Kidney glomerular epithelial cell (primary cell): ENCODE data around the gene ACOX3.
"Not testable (repeated sequence)": the region's sequence is repeated elsewhere in the genome, so short reads cannot be mapped to it uniquely, and the experiment has no call there.

Experiments used
- DNase-seq: peaks from one replicate; lab custom pipeline; 2025; lab: John Stamatoyannopoulos, UW

Gene ACOX3

DNA sequence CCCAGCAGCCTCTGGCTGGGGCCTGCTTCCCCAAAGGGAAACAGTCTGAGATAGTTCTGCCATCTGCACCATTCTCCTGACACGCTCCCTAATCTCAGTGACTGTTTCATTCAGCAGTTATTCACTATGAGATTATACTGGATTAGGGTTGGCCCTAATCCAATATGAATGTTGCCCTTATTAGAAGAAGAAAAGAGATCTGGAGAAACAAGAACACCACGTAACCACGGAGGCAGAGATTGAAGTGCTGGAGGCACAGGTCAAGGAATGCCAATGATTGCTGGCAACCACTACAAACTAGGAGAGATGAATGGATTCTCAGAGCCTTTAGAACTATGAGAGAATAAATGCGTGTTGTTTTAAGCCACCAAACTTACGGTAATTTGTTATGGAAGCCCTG, 7.4 kb downstream of the ACOX3 start:
- DNase-seq, result no peak

DNA sequence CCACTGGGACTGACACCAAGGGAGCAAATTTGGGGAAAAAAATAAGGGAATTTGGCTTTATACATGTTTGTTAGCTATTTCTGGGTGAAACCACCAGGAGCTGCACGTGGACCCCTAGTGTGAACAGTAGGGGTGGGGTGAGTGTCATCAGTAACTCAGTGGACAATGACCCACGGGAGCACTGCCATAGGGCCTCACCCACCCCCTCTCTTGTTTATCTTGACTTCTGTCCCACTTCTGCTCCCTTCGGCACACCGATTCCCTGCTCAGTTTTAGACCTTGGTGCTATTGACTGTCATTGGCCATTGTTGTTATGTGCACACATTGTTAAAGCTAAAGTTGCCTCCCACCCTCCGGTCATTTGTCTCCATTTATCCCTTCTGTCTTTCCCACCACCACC, 9.0 kb downstream of the ACOX3 start:
- no peak for DNase-seq

DNA sequence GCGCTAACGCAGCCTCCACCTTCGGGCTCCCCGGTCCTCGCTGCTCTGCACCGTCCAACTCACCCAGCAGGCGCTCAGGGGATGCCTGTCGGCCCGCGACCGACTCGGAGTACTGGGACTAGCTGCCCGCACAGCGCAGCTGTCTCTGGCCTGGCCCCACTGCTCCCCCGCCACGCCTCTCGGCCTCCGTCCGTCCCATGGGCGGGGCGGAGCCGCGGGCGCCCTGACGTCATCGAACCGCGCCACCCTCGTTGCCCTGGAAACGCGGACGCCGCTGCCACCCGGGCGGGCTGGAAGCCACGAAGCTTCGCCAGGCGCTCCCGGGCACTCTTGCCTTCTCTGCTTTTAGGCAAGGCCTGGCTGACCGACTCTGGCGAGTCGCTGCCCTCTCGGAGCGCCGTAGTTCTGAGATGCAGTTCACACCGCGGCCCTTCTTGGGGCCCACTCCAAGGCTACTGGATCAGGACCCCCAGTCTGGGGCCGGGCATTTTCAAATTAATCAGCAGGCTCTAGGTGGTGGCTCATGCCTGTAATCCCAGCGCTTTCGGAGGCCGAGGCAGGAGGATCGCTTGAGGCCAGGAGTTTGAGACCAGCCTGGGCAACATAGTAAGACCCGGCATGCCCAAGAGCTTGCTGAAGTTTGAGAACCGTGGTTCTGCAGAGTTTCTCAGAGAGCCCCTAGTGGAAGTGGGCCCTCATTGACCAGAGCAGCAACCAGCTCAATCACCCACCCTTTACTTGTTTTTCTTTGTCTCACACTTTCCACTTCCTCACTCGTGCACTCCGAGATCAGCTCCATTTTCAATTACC, 12.0 kb downstream of the ACOX3 start:
- peak; percentile 53 for DNase-seq

DNA sequence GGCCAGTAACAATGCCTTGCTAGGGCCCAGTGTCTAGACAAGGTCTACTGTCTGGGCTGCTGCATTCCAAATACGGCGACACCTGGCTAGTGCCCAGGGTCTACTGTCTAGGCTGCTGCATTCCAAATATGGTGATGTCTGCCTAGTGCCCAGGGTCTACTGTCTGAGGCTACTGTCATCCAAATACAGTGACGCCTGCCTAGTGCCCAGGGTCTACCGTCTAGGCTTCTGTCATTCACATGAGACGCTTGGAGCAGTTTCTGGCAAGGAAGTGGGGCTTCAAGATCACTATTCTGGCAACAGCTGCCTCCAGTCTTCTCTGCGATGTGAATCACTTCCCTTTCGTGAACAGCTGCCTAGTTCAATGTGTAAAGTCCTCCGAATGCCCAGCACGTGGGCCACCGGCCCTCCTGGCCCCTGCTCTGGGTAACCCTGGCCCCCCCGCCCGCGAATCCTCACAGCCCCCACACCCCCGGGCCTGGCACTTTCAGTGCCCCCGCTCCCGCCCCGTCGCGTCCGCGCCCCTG, 12.7 kb downstream of the ACOX3 start:
- DNase-seq, result no peak

DNA sequence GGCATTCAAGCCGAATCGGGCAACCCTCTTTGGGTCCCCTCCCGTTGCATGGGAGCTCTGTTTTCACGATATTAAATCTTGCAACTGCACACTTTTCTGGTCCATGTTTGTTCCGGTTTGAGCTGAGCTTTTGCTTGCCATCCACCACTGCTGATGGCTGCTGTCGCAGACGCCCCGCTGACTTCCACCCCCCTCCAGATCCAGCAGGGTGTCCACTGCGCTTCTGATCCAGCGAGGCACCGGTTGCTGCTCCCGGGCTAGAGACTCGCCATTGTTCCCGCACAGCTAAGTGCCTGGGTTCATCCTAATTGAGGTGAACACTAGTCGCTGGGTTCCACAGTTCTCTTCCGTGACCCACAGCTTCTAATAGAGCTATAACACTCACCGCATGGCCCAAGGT, 13.3 kb downstream of the ACOX3 start:
- DNase-seq, result no peak

DNA sequence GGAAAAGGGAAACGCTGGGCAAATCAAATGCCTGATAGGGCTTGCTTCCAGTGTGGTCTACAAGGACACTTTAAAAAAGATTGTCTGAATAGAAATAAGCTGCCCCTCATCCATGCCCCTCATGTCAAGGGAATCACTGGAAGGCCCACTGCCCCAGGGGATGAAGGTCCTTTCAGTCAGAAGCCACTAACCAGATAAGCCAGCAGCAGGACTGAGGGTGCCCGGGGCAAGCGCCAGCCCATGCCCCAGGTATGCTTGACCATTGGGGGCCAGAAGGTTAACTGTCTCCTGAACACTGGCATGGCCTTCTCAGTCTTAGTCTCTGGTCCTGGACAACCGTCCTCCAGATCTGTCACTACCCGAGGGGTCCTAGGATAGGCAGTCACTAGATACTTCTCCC, 17.7 kb downstream of the ACOX3 start:
- no peak for DNase-seq

DNA sequence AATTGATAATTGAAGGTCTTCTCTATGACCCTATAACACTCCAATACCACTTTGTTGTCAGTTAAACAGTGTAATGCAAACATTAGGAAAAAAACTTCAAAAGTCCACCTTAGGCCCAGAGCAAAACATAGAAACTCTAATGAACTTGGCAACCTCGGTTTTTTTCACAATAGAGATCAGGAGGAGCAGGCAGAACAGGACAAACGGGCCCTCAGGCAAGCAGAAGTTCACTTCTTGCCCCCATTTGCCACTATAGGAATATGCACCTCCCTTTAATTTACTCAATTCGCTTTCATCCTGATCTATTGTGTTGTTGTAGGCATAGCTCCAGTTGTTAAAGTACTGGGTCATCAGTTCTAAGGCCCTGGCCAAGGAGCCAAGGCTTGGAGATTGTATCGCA, 18.2 kb downstream of the ACOX3 start:
- DNase-seq, result no peak

DNA sequence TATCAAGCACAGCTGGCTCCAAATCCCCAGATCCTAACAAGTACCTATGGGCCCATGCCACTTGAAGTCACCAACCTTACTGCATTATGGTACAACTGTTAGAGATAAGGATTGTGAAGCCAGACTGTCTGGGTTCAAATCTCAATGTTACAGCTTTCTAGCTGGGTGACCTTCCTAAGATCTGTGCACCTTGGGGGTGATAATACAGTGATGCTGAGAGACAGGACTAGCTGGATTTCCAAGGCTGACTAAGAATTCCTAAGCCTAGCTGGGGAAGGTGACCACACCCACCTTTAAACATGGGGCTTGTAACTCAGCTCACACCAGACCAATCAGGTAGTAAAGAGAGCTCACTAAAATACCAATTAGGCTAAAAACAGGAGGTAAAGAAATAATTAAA, 20.4 kb downstream of the ACOX3 start:
- not testable (repeated sequence) for DNase-seq

DNA sequence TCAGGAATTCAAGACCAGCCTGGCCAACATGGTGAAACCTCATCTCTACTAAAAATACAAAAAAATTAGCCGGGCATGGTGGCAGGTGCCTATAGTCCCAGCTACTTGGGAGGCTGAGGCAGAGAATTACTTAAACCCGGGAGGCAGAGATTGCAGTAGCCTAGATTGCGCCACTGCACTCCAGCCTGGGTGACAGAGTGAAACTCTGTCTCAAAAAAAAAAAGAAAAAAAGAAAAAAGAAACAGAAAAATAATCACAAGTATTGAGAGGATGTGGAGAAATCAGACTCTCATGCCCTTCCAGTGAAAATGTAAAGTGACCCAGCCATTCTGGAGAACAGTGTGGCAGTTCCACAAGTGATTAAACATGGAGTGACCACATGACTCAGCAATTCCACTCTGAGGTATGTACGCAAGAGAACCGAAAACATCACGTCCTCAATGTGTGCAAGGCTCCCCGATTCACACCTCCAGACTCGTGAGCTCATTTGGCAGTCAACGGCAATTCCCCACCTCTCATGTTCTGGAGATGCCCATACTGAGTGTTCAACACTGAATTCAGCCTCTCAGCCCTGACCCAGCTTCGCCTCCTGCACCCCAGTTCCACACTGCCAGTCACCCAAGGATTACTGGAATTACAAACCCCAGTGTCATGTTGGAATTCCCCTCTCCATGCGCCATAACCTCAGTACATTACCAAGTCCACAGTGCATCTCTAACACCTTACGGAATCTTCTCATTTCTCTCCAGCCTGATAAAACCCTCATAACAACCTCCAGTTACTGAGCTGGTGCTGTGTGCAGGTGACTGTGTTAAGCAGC, 21.1 kb downstream of the ACOX3 start:
- peak; percentile 31 for DNase-seq

DNA sequence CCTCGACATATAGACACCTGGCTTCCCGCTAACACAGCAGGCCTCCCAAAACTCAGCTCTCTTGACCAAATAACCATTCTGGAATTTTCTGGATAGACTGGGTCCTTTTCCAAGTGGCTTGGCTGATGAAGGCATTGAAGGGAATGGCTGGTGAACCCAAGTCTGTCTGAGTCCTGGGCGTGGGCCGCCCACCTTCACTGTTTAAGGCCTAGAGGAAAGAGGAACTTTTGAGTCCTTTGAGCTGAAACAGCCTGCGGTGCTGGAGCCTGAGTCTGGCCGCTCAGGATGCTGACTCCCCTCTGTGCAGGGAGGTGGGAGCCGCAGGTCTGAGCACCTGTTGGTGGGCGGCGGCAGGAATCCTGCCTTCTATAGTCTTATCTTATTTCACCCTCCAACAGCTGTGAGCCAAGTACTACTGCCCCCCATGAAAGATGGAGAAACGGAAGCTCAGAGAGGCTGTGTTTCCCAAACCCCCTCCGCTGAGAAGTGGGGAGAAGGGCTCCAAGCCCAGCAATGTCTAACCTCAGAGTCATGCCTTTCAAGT, 23.4 kb downstream of the ACOX3 start:
- DNase-seq, result no peak

DNA sequence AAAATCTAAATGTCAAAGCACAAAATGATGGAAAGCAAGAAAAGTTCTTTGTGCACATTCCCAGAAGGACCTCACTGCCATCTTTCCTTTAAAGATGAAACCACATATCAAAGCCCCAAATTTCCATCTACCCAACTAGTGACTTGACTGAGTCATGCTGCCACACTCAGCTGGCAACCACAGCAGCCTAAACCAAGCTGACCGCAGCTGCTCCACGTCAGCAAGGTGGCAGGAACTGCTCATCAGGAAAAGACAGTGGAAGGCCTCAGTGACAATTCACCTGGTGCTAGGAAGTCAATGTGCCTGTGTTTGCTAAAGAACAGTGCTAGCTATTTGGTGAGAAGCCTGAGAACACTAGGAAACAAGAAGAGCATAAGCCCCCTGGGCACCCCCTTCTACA, 26.1 kb downstream of the ACOX3 start:
- DNase-seq, result no peak

DNA sequence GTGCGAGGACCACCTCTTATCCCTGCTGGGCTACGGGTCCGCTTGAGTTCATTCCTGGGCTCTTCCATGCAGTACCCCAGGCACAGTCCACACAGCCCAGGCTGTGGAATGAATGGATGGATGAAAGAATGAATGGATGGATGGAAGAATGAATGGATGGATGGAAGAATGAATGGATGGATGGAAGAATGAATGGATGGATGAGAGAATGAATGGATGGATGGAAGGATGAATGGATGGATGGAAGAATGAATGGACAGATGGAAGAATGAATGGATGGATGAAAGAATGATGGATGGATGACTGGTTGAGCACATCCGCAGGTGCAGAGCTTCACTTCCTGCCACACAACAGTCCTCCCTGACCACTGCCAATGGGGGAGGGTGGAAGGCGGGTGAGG, 28.2 kb downstream of the ACOX3 start:
- DNase-seq, result no peak

DNA sequence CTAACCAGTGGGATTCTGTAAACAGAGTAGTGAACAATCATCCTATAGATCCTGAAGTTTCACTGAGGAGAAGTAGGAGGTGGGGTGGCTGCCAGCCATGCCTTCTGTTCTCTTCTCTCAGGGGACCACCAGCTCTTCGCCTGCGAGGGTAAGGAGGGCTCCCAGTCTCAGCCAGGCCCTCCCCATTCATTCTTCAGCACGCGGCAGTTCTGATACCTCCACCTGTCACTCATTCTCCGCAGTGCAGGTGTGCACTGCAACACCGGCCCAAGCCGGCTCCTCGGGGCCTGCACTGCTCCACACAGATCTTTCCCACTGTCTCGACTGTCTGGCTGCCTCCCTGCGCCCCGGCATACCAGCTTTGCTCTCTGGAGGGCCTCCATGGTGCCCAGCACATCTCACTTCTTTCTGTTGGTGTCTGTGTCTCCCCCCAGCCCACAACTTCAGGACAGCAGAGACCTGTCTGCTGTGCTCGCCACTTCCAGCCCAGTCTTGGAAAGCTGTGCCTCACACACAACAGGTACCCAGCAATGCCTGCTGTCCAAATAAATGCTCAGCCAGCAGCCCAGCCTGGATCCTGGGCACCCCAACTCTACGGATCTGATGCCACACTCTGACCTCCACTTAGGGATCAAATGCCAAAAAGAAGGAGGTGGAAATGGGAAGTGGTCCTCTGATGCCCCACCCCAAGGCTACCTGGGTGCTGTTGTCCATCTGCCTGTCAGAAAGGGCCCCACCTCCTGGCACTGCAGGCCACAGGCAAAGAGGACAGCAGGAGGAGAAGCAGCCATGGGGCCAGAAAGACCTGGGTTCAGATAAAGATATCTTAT, 29.0 kb downstream of the ACOX3 start:
- DNase-seq, result no peak

DNA sequence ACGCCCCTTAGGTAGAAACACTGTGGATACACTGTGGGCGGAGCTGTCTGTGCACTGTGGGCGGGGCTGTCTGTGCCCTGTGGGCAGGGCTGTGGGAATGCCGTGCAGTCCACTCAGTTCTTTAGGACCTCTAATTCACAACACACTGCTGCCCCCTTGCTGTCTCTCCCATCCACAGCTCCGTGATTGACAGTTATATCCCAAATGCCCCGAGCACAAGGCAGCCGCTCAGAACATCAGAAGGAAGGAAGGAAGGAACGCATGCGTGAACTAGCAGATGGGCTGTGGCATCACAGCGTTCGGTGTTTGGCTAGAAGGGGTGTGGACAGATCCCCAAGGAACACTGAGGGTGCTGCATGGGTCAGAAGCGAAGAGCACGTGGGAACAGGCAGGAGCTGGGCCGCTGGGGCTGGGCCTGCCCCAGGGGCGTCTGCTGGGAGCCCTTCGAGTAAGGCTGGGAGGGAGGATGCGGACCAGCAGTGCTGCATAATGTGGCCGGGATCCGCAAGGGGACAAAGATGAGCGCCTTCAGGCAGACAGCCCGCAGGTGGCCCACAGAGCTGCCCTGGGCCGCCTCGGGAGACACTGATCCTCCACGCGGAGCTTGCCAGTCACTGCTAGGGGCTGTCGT, 29.8 kb downstream of the ACOX3 start:
- DNase-seq, result peak; percentile 13

DNA sequence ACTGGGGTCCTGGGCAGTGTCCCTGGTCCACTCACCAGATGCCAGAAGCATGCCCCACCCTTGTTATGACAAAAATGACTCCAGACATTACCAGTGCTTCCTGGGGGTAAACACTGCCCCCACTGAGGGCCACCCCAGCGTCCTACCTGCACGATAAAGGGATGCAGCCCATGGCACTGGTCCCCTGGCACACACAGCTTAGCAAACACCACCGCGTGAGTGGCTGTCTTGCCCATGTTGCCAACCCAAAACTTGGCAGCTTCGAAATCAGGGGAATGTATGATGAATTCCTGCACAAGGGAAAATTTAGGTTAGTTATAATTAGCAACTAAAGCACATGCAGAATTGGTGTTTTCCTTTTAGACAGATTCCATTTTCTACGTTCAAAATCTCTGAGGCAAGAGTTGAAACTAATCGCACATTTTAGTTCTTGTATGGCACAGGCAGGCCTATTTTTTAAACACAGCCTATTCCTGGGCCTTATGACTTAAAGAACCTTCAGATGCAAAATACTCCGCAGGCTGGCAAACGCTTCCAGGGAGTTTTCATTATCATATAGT, 30.4 kb downstream of the ACOX3 start:
- DNase-seq, result no peak

DNA sequence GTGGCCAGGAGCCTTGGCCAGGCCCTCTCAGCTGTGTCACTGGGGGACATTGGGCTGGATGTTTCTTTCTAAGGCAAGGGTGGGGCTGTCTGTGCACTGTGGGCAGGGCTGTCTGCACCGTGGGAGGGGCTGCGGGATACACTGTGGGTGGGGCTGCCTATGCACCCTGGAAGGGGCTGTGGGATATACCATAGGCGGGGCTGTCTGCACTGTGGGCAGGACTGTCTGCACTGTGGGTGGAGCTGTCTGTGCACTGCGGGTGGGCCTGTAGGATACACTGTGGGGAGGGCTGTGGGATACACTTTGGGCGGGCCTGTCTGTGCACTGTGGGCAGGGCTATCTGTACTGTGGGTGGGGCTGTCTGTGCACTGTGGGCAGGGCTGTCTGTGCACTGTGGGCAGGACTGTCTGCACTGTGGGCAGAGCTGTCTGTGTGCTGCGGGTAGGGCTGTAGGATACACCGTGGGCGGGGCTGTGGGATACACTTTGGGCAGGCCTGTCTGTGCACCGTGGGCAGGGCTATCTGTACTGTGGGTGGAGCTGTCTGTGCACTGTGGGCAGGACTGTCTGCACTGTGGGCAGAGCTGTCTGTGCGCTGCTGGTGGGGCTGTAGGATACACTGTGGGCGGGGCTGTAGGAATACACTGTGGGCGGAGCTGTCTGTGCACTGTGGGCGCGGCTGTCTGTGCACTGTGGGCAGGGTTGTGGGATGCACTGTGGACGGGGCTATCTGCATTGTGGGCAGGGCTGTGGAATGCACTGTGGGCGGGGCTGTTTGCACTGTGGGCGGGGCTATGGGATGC, 31.1 kb downstream of the ACOX3 start:
- DNase-seq, result no peak

DNA sequence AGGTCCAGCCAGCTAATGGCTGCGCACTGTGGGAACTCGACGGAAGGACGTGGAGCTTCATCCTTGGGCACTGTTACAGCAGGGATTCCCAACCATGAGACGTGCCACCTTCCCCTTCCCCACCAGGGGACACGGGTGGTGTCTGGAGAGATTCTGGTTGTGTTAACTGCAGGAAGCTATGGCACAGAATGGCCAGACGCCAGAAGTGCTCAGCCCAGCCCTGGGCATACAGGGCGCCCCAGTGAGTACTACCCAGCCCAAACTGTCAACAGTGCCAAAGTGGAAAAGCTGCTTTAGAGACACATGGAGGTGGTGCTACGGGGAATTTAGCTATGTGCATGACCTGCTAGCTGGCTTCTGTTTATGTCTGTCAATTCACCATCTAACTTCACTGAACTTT, 32.8 kb downstream of the ACOX3 start:
- DNase-seq, result no peak

DNA sequence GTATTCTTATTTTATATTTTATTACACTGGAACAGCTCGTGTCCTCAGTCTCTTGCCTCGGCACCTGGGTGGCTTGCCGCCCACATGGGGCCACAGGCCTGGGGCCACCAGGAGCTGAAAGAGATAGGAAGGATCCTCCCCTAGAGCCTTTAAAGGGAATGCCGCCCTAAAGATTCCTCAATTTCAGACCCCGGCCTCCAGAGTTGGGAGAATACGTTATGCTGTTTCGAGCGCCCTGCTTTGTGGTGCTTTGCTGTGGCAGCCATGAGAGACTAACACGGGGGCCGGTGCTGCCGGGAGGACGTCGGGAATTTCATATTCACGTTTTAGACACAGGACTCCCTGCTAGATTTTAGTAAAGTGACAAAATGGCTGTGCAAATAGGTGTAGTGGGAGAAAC, 33.2 kb downstream of the ACOX3 start:
- no peak for DNase-seq

DNA sequence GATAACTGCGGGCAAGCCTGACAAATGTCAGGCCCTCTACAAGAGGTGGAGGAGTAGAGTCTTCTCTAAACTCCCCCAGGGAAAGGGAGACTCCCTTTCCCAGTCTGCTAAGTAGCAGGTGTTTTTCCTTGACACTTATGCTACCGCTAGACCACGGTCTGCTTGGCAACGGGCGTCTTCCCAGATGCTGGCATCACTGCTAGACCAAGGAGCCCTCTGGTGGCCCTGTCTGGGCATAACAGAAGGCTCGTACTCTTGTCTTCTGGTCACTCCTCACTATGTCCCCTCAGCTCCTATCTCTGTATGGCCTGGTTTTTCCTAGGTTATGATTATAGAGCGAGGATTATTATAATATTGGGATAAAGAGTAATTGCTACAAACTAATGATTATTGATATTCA, 33.6 kb downstream of the ACOX3 start:
- not testable (repeated sequence) for DNase-seq

DNA sequence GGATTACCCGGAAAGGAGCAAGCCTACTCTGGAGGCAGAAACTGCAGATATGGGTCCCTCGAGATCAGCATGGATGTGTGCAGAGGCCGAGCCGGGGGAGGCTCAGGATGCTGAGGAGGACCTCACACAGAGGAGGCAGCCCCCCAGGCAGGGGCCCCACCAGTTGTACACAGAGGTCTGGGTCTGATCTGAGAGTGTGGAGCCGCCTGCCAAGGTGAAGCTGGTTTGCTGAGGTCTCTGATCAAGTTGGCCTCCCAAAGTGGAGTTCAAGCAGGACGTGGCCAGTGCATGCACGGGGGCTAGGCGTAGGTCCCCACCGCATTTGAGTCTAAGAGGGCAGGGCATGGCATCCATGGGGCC, 35.0 kb downstream of the ACOX3 start:
- no peak for DNase-seq
